GM12878 (cell line): Measurements from ENCODE around the gene TMEM131L. TPM values are rescaled to one million over a fixed set of nuclear protein-coding genes. Genes with fewer than 3 reads are reported as not detected.
A peak's percentile ranks its signal among the peaks of the same experiment; 100 is the strongest.

ENCODE experiments used
- ATAC-seq: fragments of 200-7000 bp; cut with Tn5 transposase; 3 replicates; pipeline ENCODE4 v1.9.1; 2020; ENCODE audit warnings: mild to moderate bottlenecking, moderate library complexity
- BruUV-seq: library from RNA; stranded (reverse); fragments of 400-500 nt; replicated peaks from 2 replicates; lab custom pipeline; 2021; lab: Mats Ljungman, UMichigan
- CTCF ChIA-PET: fragments of 300-600 bp; sonication (Branson Sonifier 250); formaldehyde crosslinking; extraction: SDS; loops from one replicate; lab custom pipeline; 2021; ENCODE audit warnings: inconsistent platforms; lab: Yijun Ruan, JAX
- POLR2A ChIA-PET: fragments of 350-600 bp; formaldehyde crosslinking; extraction: SDS; loops from one replicate; lab custom pipeline; 2021; ENCODE audit warnings: inconsistent platforms; lab: Charles Lee
- RAD21 ChIA-PET: fragments of 300-600 bp; sonication (Branson Sonifier 250); formaldehyde crosslinking; loops from one replicate; lab custom pipeline; 2023; ENCODE audit warnings: antibody characterized with exemption; ENCODE audit not compliant: unreplicated experiment; lab: Charles Lee
- SMC1A ChIA-PET: fragments of 300-600 bp; sonication (Branson Sonifier 250); formaldehyde crosslinking; loops from one replicate; lab custom pipeline; 2023; ENCODE audit not compliant: unreplicated experiment, uncharacterized antibody; lab: Charles Lee
- DNase-seq: peaks from one replicate; pipeline ENCODE4 v3.0.0-alpha.2; 2011; ENCODE audit warnings: low read depth, low spot score
- FAIRE-seq: peaks from 3 replicates; lab custom pipeline; 2011; peaks lifted over from hg19 to GRCh38; lab: Jason Lieb, UNC
- H2AFZ ChIP-seq: 2 replicates; pipeline ENCODE4 v1.6.0; 2011; ENCODE audit warnings: low read depth, low read length, control low read depth; ENCODE audit not compliant: control insufficient read depth
- H3K27ac ChIP-seq: 2 replicates; pipeline ENCODE4 v1.5.1; 2011; ENCODE audit warnings: control low read depth; ENCODE audit not compliant: control insufficient read depth, insufficient read depth
- H3K27me3 ChIP-seq, 2 experiments: replicated peaks in 1 of 2; 2 replicates each; pipeline versions ENCODE4 v1.6.0 to v1.6.1; 2011; ENCODE audit warnings: low read length in 1 of 2; ENCODE audit not compliant: control insufficient read depth in 2 of 2, insufficient read depth in 2 of 2
- H3K36me3 ChIP-seq, 2 experiments: 2 replicates each; pipeline ENCODE4 v1.5.1; 2011; ENCODE audit warnings: low read length in 1 of 2; ENCODE audit not compliant: control insufficient read depth in 2 of 2, insufficient read depth in 2 of 2
- H3K4me1 ChIP-seq: 2 replicates; pipeline ENCODE4 v1.6.1; 2011; ENCODE audit warnings: mild to moderate bottlenecking, low read length, moderate library complexity, mixed read lengths; ENCODE audit not compliant: control insufficient read depth, insufficient read depth
- H3K4me2 ChIP-seq: 2 replicates; pipeline ENCODE4 v1.6.0; 2011; ENCODE audit warnings: control low read depth; ENCODE audit not compliant: control insufficient read depth, insufficient read depth
- H3K4me3 ChIP-seq: fragments of 200-600 bp; sonication (generic); 2 replicates; pipeline ENCODE4 v1.5.1; 2016
- H3K79me2 ChIP-seq: 2 replicates; pipeline ENCODE4 v1.6.0; 2011; ENCODE audit warnings: low read length; ENCODE audit not compliant: control insufficient read depth, insufficient read depth
- H3K9ac ChIP-seq: 2 replicates; pipeline ENCODE4 v1.8.0; 2011; ENCODE audit warnings: low read length, control low read depth, mixed read lengths; ENCODE audit not compliant: control insufficient read depth, insufficient read depth
- H3K9me3 ChIP-seq: replicated peaks from 3 replicates; pipeline ENCODE4 v1.5.1; 2011; ENCODE audit warnings: mild to moderate bottlenecking, low read length; ENCODE audit not compliant: control insufficient read depth, insufficient read depth
- H4K20me1 ChIP-seq: 2 replicates; pipeline ENCODE4 v1.6.0; 2011; ENCODE audit not compliant: control insufficient read depth, insufficient read depth
- ATF7 ChIP-seq: fragments of 450-650 bp; IDR thresholded peaks from 2 replicates; pipeline ENCODE4 v1.6.1; 2016; ENCODE audit warnings: low read depth, mild to moderate bottlenecking
- CREM ChIP-seq: IDR thresholded peaks from 2 replicates; pipeline ENCODE4 v1.6.1; 2014; ENCODE audit warnings: antibody characterized with exemption, low read depth
- EED ChIP-seq: sonication (generic); IDR thresholded peaks from 2 replicates; pipeline ENCODE4 v1.6.1; 2016; ENCODE audit warnings: antibody characterized with exemption, low read depth
- EP300 ChIP-seq, 2 experiments: fragments of 150-350 bp in 1 of 2; IDR thresholded peaks; 2 replicates each; pipeline ENCODE4 v1.6.1; 2011 to 2012; ENCODE audit warnings: low read depth in 2 of 2, low read length in 2 of 2, borderline replicate concordance in 1 of 2, improper control_type of control experiment in 1 of 2, inconsistent platforms in 1 of 2; ENCODE audit not compliant: control insufficient read depth in 1 of 2
- IRF4 ChIP-seq: IDR thresholded peaks from 2 replicates; pipeline ENCODE4 v1.6.1; 2011; ENCODE audit warnings: low read depth, low read length
- JUNB ChIP-seq: IDR thresholded peaks from 2 replicates; pipeline ENCODE4 v1.6.1; 2016; ENCODE audit warnings: antibody characterized with exemption, mild to moderate bottlenecking
- JUND ChIP-seq: IDR thresholded peaks from 2 replicates; pipeline ENCODE4 v1.6.1; 2012; ENCODE audit warnings: low read depth, mild to moderate bottlenecking, low read length, improper control_type of control experiment, moderate library complexity
- MAX ChIP-seq: IDR thresholded peaks from 2 replicates; pipeline ENCODE4 v1.6.1; 2012; ENCODE audit warnings: low read depth, low read length, improper control_type of control experiment
- NBN ChIP-seq: fragments of 450-650 bp; IDR thresholded peaks from 2 replicates; pipeline ENCODE4 v1.6.1; 2016
- NFIC ChIP-seq: IDR thresholded peaks from 2 replicates; pipeline ENCODE4 v1.6.1; 2012; ENCODE audit warnings: low read depth, mild to moderate bottlenecking, inconsistent platforms, low read length, moderate library complexity
- NFYB ChIP-seq: IDR thresholded peaks from 2 replicates; pipeline ENCODE4 v1.6.1; 2011; ENCODE audit warnings: low read depth, mild to moderate bottlenecking, low read length, improper control_type of control experiment, moderate library complexity; ENCODE audit not compliant: insufficient read depth
- PAX8 ChIP-seq: fragments of 450-650 bp; IDR thresholded peaks from 2 replicates; pipeline ENCODE4 v1.6.1; 2017; ENCODE audit warnings: mild to moderate bottlenecking, moderate library complexity
- PBX3 ChIP-seq: IDR thresholded peaks from 2 replicates; pipeline ENCODE4 v1.6.1; 2011; ENCODE audit warnings: mild to moderate bottlenecking, low read depth, low read length, moderate library complexity; ENCODE audit not compliant: insufficient replicate concordance
- PML ChIP-seq: IDR thresholded peaks from 2 replicates; pipeline ENCODE4 v1.6.1; 2012; ENCODE audit warnings: low read length, inconsistent platforms
- POLR2AphosphoS5 ChIP-seq: IDR thresholded peaks from 2 replicates; pipeline ENCODE4 v1.6.1; 2011; ENCODE audit warnings: mild to moderate bottlenecking, low read length, inconsistent platforms
- RUNX3 ChIP-seq: IDR thresholded peaks from 2 replicates; pipeline ENCODE4 v1.6.1; 2012; ENCODE audit warnings: low read length, inconsistent platforms
- SMARCA5 ChIP-seq: fragments of 450-650 bp; IDR thresholded peaks from 2 replicates; pipeline ENCODE4 v1.6.1; 2017; ENCODE audit warnings: mild to moderate bottlenecking
- STAT3 ChIP-seq: IDR thresholded peaks from 2 replicates; pipeline ENCODE4 v1.6.1; 2011; ENCODE audit warnings: low read depth, low read length, improper control_type of control experiment
- TAF1 ChIP-seq: IDR thresholded peaks from 2 replicates; pipeline ENCODE4 v1.6.1; 2011; ENCODE audit warnings: mild to moderate bottlenecking, low read depth, low read length, borderline replicate concordance
- TCF3 ChIP-seq: IDR thresholded peaks from 2 replicates; pipeline ENCODE4 v1.6.1; 2012; ENCODE audit warnings: low read depth, mild to moderate bottlenecking, low read length, borderline replicate concordance; ENCODE audit not compliant: insufficient read depth
- ZNF207 ChIP-seq: fragments of 450-650 bp; IDR thresholded peaks from 2 replicates; pipeline ENCODE4 v1.6.1; 2014; ENCODE audit warnings: antibody characterized with exemption, mild to moderate bottlenecking, borderline replicate concordance
- ZNF384 ChIP-seq: IDR thresholded peaks from 2 replicates; pipeline ENCODE4 v1.6.1; 2012; ENCODE audit warnings: low read depth, mild to moderate bottlenecking, low read length, improper control_type of control experiment, borderline replicate concordance
- WGBS: methylation state at CpG from one replicate; pipeline ENCODE4 v1.1.6; 2016; ENCODE audit warnings: low lambda C conversion rate; ENCODE audit not compliant: insufficient replicate concordance, insufficient coverage; ENCODE audit errors: missing lambda C conversion rate; 5-methylcytosine and 5-hydroxymethylcytosine counted together
- in situ Hi-C: fragments of 300-500 bp; cut with MboI; formaldehyde crosslinking; loops from 9 replicates; pipeline ENCODE4 v1.14.3; 2018; ENCODE audit warnings: mixed read lengths
- intact Hi-C: fragments of 100-400 bp; cut with micrococcal nuclease; formaldehyde crosslinking; loops from one replicate; pipeline ENCODE4 v1.14.2; 2022; ENCODE audit not compliant: unreplicated experiment
- polyA plus RNA-seq, 11 experiments: library from polyadenylated mRNA; depleted of rRNA in 4 of 11; unstranded in 6 of 11; stranded (reverse) in 5 of 11; fragments of >200 nt; fragmentation: Nextera tagmentation in 4 of 11; fragmentation: Illumina TruSeq in 1 of 11; extraction: Ambion mirVana in 4 of 11; extraction: Trizol in 1 of 11; gene quantifications; 1 replicate in 1 of 11; 2 replicates in 10 of 11; pipeline versions ENCODE4 v1.2.1 to v1.2.3, GENCODE V29; 2011 to 2016; ENCODE audit warnings: inconsistent platforms in 2 of 11, missing spikeins in 2 of 11, low read depth in 1 of 11
- total RNA-seq, 4 experiments: library from RNA; depleted of rRNA in 3 of 4; stranded (reverse); fragments of >200 nt in 3 of 4; fragmentation: Illumina TruSeq in 1 of 4; extraction: Trizol in 1 of 4; gene quantifications; 2 replicates each; pipeline versions ENCODE4 v1.2.1 to v1.2.3, GENCODE V29; 2013 to 2021
- TF ChIP-seq, protein P1 (sequence below): IDR thresholded peaks from 2 replicates; pipeline ENCODE4 v1.6.1; 2012; ENCODE audit warnings: low read length, inconsistent platforms

Gene TMEM131L
- total and polyA plus RNA-seq, 10 of the 15 experiments (the other 5 are each of a cell fraction or from before 2014, with no cell fraction given) = 8.5 to 101 (median 74.4) TPM

DNA sequence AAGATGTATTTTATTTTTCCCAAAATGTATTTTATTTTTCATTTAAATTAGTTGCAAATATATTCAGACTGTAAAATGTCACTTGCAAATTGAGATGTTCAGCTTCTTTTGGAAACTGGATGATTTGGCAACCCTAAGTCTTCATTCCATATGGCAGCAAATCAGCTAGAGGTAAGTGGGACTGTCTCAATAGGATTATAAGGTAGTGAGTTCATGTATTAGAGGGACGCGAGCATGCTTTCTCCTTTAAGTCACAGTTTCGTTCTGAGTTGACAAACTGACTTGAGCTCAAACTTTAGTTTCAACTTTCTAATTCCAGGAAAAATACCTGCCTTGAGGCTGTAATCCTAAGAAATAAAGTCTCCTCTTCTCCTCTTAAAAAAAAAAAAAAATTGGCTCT is 44.2 kb upstream of the TMEM131L start:
- in situ Hi-C loops = no loop called here
- no peak overlapping the region for H3K9ac ChIP-seq
- ChIA-PET SMC1A (interaction anchor here (0.8 to 1.4 kb wide), 11 partner anchors 12 to 226 kb away, joined by 3 to 9 read pairs (median 3); no protein-coding TSS in a partner anchor), CTCF (interaction anchor here (0.7 to 1.4 kb wide), 6 partner anchors 8 to 328 kb away, joined by 3 to 6 read pairs (median 4); no protein-coding TSS in a partner anchor), RAD21 (interaction anchor here (0.7 to 1.7 kb wide), 5 partner anchors 10 to 101 kb away, joined by 3 to 9 read pairs (median 4); no protein-coding TSS in a partner anchor), POLR2A (interaction anchor here (0.7 to 1.3 kb wide), 4 partner anchors 11 to 106 kb away, joined by 3 to 5 read pairs (median 3); no protein-coding TSS in a partner anchor)
- ATAC-seq (peak; percentile 90), FAIRE-seq (peak; percentile 85), DNase-seq (no peak)
- 0% methylated on average over 3 of the region's 3 CpGs for WGBS
- BruUV-seq = no TSS peak
- no peak overlapping the region for H3K4me3 ChIP-seq
- no peaks in the 10 kb centered on the region for H3K36me3 ChIP-seq
- H3K9me3 ChIP-seq = no peaks in the 10 kb centered on the region
- intact Hi-C loops = no loop called here
- H3K27me3 ChIP-seq = no peaks in the 10 kb centered on the region
- H3K4me2 ChIP-seq = peak overlapping the region; percentile 68
- 0 out of 2 replicates have a peak overlapping the region, but pooled peaks have one; percentile 25 for H3K27ac ChIP-seq
- peaks cover 20% of the 10 kb centered on the region for H3K4me1 ChIP-seq
- H2AFZ ChIP-seq = no peak overlapping the region; the same call in 1 of the 2 replicates
- no peaks in the 10 kb centered on the region for H4K20me1 ChIP-seq
- H3K79me2 ChIP-seq = no peaks in the 10 kb centered on the region
- TF ChIP-seq POLR2AphosphoS5 (no peak), TAF1 (no peak), IRF4 (peak; percentile 71; the same call in 1 of the 2 replicates), RUNX3 (no peak), NFIC (peak; percentile 17; the same call in 1 of the 2 replicates), PML (no peak), EED (peak; percentile 53; the same call in 1 of the 2 replicates), STAT3 (no peak), PAX8 (no peak), PBX3 (no peak), ATF7 (0 out of 2 replicates have a peak, but pooled peaks have one; percentile 25), ZNF384 (no peak), ZNF207 (no peak), SMARCA5 (no peak), MAX (no peak), EP300 (IDR thresholded peaks at IDR 0.05; ENCODE audit: borderline replicate concordance in 1 of 2, control insufficient read depth in 1 of 2, low read depth in 2 of 2, low read length in 2 of 2) (0 out of 4 replicates have a peak, but pooled peaks of 1 of the 2 experiments have one; percentile 18), CREM (0 out of 2 replicates have a peak, but pooled peaks have one; percentile 21), TCF3 (no peak), NFYB (no peak), NBN (no peak), JUND (peak; percentile 71; the same call in 1 of the 2 replicates), JUNB (peak; percentile 85)
- TF ChIP-seq, protein P1, sequence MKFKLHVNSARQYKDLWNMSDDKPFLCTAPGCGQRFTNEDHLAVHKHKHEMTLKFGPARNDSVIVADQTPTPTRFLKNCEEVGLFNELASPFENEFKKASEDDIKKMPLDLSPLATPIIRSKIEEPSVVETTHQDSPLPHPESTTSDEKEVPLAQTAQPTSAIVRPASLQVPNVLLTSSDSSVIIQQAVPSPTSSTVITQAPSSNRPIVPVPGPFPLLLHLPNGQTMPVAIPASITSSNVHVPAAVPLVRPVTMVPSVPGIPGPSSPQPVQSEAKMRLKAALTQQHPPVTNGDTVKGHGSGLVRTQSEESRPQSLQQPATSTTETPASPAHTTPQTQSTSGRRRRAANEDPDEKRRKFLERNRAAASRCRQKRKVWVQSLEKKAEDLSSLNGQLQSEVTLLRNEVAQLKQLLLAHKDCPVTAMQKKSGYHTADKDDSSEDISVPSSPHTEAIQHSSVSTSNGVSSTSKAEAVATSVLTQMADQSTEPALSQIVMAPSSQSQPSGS = no peak
